Glutamatergic neuron (in vitro differentiated cells): ENCODE measurements around the gene KCNK13. TPM values are rescaled to one million over a fixed set of nuclear protein-coding genes. Genes with fewer than 3 reads are reported as not detected.

Experiments used
- DNase-seq: peaks from one replicate; pipeline ENCODE4 v3.0.0; 2022
- H3K27ac Mint-ChIP-seq: one replicate; pipeline ENCODE4 v1.8.0; 2020; ENCODE audit warnings: mild to moderate bottlenecking, mixed read lengths, inconsistent platforms; ENCODE audit not compliant: unreplicated experiment
- H3K27me3 Mint-ChIP-seq: one replicate; pipeline ENCODE4 v1.8.0; 2020; ENCODE audit warnings: mild to moderate bottlenecking, moderate library complexity, mixed read lengths, inconsistent platforms; ENCODE audit not compliant: unreplicated experiment
- H3K36me3 Mint-ChIP-seq: one replicate; pipeline ENCODE4 v1.8.0; 2020; ENCODE audit warnings: mild to moderate bottlenecking, mixed read lengths, inconsistent platforms; ENCODE audit not compliant: unreplicated experiment
- H3K4me1 Mint-ChIP-seq: one replicate; pipeline ENCODE4 v1.8.0; 2020; ENCODE audit warnings: mild to moderate bottlenecking, low read depth, mixed read lengths, inconsistent platforms; ENCODE audit not compliant: unreplicated experiment
- H3K4me3 Mint-ChIP-seq: one replicate; pipeline ENCODE4 v1.8.0; 2020; ENCODE audit warnings: mild to moderate bottlenecking, mixed read lengths, inconsistent platforms; ENCODE audit not compliant: unreplicated experiment
- H3K9me3 Mint-ChIP-seq: one replicate; pipeline ENCODE4 v1.8.0; 2020; ENCODE audit warnings: mild to moderate bottlenecking, moderate library complexity, mixed read lengths, inconsistent platforms; ENCODE audit not compliant: unreplicated experiment
- total RNA-seq: library from RNA; stranded (reverse); fragmentation: NEBNext Ultra II Directional; extraction: Animal tissue kit (Norgen Biotek cat#: 25700); gene quantifications from one replicate; pipeline ENCODE4 v1.2.1, GENCODE V29; 2021; ENCODE audit not compliant: unreplicated experiment
- TF ChIP-seq, protein P1 (sequence below): fragments of 200-600 bp; sonication (generic); IDR thresholded peaks from one replicate; pipeline ENCODE4 v1.5.0; 2021; ENCODE audit not compliant: partially characterized antibody, unreplicated experiment

KCNK13 gene
- total RNA-seq, 1 donor from 2014 or later = not detected

DNA sequence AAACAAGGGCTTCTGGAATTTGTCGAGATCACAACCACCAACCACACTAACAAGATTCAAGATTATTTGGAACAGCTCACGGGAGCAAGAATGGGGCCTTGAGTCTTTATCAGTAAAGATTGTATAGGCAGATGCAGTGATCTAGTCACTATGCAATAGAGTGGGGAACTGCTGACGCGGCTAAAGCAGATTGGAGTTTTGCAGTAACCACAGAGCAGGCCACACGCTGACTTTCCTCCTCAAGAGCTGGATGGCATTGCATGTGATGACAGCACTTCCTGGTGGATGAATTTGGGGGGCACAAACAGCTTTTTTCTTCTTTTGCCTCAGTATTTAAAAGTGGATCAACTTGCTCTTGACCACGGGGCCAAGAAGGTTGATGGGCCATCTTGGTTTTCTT is 46.0 kb downstream of the KCNK13 start:
- Mint-ChIP-seq H3K4me1 (no peaks in the 10 kb centered on the region), H3K36me3 (peaks cover 5% of the 10 kb centered on the region), H3K27me3 (peaks cover 2% of the 10 kb centered on the region), H3K9me3 (peaks cover 5% of the 10 kb centered on the region), H3K4me3 (no peak overlapping the region), H3K27ac (no peak overlapping the region)
- TF ChIP-seq, protein P1, sequence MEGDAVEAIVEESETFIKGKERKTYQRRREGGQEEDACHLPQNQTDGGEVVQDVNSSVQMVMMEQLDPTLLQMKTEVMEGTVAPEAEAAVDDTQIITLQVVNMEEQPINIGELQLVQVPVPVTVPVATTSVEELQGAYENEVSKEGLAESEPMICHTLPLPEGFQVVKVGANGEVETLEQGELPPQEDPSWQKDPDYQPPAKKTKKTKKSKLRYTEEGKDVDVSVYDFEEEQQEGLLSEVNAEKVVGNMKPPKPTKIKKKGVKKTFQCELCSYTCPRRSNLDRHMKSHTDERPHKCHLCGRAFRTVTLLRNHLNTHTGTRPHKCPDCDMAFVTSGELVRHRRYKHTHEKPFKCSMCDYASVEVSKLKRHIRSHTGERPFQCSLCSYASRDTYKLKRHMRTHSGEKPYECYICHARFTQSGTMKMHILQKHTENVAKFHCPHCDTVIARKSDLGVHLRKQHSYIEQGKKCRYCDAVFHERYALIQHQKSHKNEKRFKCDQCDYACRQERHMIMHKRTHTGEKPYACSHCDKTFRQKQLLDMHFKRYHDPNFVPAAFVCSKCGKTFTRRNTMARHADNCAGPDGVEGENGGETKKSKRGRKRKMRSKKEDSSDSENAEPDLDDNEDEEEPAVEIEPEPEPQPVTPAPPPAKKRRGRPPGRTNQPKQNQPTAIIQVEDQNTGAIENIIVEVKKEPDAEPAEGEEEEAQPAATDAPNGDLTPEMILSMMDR = no peak
- no peak for DNase-seq

DNA sequence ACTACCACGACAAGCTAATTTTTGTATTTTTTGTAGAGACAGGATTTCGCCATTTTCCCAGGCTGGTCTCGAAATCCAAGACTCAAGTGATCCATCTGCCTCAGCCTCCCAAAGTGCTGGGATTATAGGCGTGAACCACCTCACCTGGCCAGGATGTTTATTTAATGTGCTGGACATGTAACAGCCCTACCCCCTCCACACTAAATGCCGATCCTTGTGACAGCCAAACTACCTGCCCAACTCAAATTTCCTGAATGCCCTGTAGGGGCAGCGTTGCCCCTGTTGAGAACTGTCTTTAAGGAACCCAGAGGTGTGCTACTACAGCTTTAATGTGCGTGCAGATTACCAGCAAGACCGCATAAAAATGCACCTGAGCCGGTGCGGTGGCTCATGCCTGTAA is 48.1 kb downstream of the KCNK13 start:
- Mint-ChIP-seq H3K27me3 (no peaks in the 10 kb centered on the region), H3K27ac (no peak overlapping the region)
- DNase-seq = peak; percentile 18

DNA sequence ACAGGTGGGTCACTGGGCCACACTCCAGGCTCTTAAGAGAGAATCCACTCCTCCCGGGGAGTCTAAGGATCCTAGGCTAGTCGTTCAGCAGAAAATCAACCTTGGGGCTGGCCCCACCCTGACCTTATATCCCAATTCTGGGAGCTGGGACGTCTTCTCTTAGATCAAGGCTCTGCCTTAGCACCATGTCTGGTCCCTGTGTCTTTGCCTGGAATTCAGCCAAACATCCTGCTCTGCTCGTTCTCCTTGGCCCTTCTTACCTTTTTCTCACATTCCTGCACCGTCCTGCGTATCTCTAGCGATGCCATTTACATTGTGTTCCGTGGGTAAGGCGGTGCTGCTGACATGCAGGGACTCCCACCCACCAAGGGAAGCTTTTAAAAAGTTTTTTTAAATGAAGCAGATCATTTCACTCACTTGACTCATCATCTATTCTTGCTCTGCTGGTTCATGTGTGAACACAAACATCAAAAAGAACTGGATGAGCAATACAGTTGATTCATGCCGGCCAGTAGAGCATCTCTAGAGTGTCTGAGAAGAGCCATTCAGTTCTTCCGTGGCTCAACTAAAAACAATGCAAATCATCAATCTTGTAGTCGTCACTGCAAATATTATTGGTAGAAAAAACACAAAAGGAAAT is 50.2 kb downstream of the KCNK13 start:
- no peak overlapping the region for H3K27ac Mint-ChIP-seq
- no peak overlapping the region for H3K4me3 Mint-ChIP-seq
- peaks cover 5% of the 10 kb centered on the region for H3K9me3 Mint-ChIP-seq
- no peaks in the 10 kb centered on the region for H3K4me1 Mint-ChIP-seq
- no peak for DNase-seq
- H3K36me3 Mint-ChIP-seq = no peaks in the 10 kb centered on the region
- no peaks in the 10 kb centered on the region for H3K27me3 Mint-ChIP-seq
- TF ChIP-seq, protein P1 = no peak

More for the DNA sequence above, 48.1 kb downstream of the KCNK13 start:
- Mint-ChIP-seq H3K9me3 (peaks cover 5% of the 10 kb centered on the region), H3K36me3 (no peaks in the 10 kb centered on the region), H3K4me1 (no peaks in the 10 kb centered on the region), H3K4me3 (no peak overlapping the region)
- TF ChIP-seq, protein P1 = peak; percentile 36

DNA sequence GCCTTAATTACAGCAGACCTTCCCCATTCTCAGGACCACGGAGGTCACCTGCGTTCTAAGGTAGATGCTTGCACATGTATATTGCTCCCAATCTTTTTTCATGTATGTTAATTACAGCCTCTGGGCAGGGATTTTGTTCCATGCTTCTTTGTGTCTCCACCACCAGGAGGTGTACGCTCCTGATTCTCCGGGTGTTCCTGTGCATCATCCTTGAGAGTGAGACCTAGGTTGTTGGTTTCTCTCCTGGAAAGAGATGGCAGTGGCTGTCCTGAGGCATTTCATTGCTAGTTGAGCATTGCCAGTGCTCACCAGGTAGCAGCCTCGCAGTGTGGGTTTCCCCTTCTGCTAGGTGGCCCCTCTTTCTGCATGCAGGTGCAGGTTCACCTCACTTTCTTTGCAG is 52.8 kb downstream of the KCNK13 start:
- peaks cover 5% of the 10 kb centered on the region for H3K9me3 Mint-ChIP-seq
- H3K4me3 Mint-ChIP-seq = no peak overlapping the region
- no peaks in the 10 kb centered on the region for H3K27me3 Mint-ChIP-seq
- TF ChIP-seq, protein P1 = no peak
- no peaks in the 10 kb centered on the region for H3K4me1 Mint-ChIP-seq
- H3K36me3 Mint-ChIP-seq = no peaks in the 10 kb centered on the region
- DNase-seq = no peak
- no peak overlapping the region for H3K27ac Mint-ChIP-seq

DNA sequence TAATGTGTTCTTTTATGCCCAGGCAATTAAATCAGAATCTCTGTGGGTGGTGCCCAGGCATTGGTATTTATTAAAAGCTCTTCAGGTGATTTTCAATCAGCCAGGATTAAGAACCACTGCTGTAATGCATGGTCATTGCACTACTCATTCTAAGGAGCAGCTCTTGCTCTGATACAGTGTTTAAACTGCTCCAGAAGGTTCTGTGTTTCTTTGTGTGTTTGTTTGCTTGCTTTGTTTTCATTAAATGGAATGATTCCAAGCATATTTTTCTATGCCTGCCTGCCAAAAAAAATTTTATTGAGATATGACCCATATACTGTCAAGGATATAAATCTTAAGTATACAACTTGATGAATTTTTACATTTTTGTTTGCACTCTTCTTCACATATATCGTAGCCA is 54.0 kb downstream of the KCNK13 start:
- Mint-ChIP-seq H3K27me3 (no peaks in the 10 kb centered on the region), H3K9me3 (peaks cover 2% of the 10 kb centered on the region), H3K4me1 (no peaks in the 10 kb centered on the region), H3K4me3 (no peak overlapping the region), H3K36me3 (no peaks in the 10 kb centered on the region), H3K27ac (no peak overlapping the region)
- TF ChIP-seq, protein P1 = no peak
- no peak for DNase-seq
